Loucy (cell line): Measurements from ENCODE around the gene ETV5.

Experiments used
- CTCF ChIP-seq: fragments of 200-600 bp; sonication (generic); conservative IDR thresholded peaks from 2 replicates; pipeline ENCODE4 v1.5.1; 2014; ENCODE audit warnings: mild to moderate bottlenecking, antibody characterized with exemption, low read length
- EZH2phosphoT487 ChIP-seq: fragments of 200-600 bp; IDR thresholded peaks from 2 replicates; pipeline ENCODE4 v1.6.1; 2018; ENCODE audit warnings: antibody characterized with exemption, mild to moderate bottlenecking, moderate library complexity, borderline replicate concordance

DNA sequence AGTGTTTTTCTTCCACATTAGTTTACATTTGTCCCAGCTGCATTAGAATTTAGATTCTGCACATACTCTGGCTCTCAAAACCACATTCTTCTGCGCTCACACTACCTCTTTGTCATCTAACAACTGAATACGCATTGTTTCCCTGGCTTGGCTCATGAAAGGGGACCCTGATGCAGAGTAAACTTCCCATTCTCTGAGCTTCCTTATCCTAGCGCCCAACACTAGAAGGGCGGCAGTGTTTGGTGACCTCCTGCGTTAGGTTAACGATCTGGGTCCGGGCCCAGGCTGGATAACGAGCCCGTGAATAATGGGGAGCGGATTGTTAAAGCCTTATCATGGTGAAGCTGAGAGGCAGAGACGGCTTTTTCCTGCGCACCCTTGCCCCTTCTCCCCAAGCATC is 63.9 kb downstream of the ETV5 start:
- TF ChIP-seq CTCF (no peak), EZH2phosphoT487 (no peak)
